ENCODE data around the gene TRMT61A. TPM values are rescaled to one million over a fixed set of nuclear protein-coding genes. Genes with fewer than 3 reads are reported as not detected.

Gene TRMT61A
- polyA plus RNA-seq, 1 of the 3 experiments (the other 2 are of a cell fraction), result 15.8 TPM

DNA sequence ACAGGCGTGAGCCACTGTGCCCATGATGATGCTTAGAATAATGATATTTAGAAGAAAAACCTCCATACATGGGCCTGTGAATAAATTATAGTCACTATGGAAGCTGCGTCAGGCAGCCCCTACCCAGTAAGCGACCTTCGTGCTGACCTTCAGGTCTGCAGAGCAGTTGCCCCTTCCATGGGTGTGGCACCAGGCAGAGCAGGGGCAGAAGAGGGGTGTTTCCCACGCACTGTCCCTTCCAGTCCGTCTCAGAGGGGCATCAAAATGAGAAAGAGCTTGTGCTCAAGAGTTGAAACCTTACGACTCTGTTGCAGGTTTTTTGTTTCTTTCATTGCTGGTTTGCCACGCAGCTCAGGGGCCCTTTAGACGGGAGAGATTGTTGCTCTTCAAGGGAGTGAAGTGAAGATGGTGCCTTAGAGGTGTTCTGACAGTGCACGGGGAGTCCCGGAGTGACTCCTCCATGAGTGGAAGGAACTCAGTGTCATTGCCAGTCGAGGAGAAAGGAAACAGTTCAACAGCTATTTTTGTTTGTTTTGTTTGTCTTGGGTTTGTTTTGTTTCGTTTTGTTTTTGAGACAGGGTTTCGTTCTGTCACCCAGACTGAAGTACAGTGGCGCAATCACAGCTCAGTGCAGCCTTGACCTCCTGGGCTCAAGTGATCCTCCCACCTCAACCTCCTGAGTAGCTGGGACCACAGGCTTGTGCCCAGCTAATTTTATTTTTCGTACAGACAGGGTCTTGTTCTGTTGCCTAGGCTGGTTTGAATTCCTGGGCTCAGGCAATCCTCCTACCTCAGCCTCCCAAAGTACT is 20.3 kb upstream of the TRMT61A start (continued):
- TF ChIP-seq, protein P1, sequence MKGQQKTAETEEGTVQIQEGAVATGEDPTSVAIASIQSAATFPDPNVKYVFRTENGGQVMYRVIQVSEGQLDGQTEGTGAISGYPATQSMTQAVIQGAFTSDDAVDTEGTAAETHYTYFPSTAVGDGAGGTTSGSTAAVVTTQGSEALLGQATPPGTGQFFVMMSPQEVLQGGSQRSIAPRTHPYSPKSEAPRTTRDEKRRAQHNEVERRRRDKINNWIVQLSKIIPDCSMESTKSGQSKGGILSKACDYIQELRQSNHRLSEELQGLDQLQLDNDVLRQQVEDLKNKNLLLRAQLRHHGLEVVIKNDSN (IDR thresholded peaks at IDR 0.05; ENCODE audit: borderline replicate concordance, low read depth), result no peak
- TF ChIP-seq YY1 (IDR thresholded peaks at IDR 0.05; ENCODE audit: low read depth) (no peak), RCOR1 (IDR thresholded peaks at IDR 0.05; ENCODE audit: low read length) (no peak), ELF1 (IDR thresholded peaks at IDR 0.05) (no peak), SIN3A (IDR thresholded peaks at IDR 0.05; ENCODE audit: borderline replicate concordance, low read depth, low read length) (no peak), EP300 (IDR thresholded peaks at IDR 0.05; ENCODE audit: borderline replicate concordance in 1 of 2, low read depth in 1 of 2, low read length in 1 of 2) (no peak)

DNA sequence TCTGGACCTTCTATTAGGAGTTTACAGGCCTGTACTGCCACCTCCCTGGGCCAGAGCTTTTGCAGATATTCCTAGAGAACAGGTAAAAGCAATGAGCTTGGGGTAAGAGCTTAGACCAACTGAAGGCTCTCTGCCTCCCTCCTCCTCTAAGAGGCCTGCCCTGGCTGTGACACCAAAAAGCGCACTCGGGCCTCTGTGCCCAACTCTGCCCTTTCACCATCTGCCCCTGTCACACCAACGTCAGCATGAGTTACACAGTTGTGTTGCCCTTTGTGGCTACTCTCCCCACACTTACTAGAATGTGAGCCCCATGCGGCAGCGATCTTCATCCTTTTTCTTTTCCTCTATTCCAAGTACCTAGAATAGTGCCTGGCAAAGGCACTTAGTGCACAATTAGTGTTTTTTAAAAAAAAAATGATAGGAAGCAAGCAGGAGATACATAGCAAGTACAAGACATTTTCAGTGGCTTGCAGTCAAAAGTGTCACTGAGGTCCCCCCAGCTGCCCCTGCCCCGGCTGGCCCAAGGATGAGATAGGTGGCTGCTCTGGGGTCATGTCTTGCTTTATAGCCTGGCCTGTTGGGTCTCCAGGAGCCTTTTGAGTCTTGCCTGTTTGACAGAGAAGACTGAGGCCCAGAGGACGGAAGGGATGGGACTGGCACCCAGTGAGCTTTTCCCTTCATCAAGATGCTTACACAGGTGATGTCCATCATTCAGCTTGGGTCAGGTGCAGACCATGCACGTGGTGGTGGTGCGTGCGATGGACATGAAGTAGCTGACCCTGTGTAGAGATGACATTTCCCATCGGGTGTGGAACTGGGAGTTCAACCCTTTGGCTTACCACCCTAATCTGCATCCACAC is 18.9 kb upstream of the TRMT61A start:
- H3K27ac ChIP-seq (ENCODE audit: low read depth in 2 of 2, low read length in 1 of 2), result no peak overlapping the region
- H3K79me2 ChIP-seq (ENCODE audit: insufficient read depth), result no peaks in the 10 kb centered on the region
- TF ChIP-seq MEF2A (IDR thresholded peaks at IDR 0.05; ENCODE audit: borderline replicate concordance, low read depth), result no peak
- TF ChIP-seq JUND (IDR thresholded peaks at IDR 0.05), result no peak
- TF ChIP-seq GABPA (IDR thresholded peaks at IDR 0.05; ENCODE audit: low read depth), result no peak
- no peak for TF ChIP-seq EP300 (IDR thresholded peaks at IDR 0.05; ENCODE audit: borderline replicate concordance in 1 of 2, low read depth in 1 of 2, low read length in 1 of 2)
- TF ChIP-seq RXRA (IDR thresholded peaks at IDR 0.05; ENCODE audit: borderline replicate concordance, low read depth), result no peak
- no peak for TF ChIP-seq RAD21 (IDR thresholded peaks at IDR 0.05; ENCODE audit: low read length)
- TF ChIP-seq TAF1 (IDR thresholded peaks at IDR 0.05; ENCODE audit: borderline replicate concordance, low read depth, low read length), result no peak
- no peak for TF ChIP-seq EZH2phosphoT487 (IDR thresholded peaks at IDR 0.05; ENCODE audit: borderline replicate concordance, low read depth)
- TF ChIP-seq, protein P2, sequence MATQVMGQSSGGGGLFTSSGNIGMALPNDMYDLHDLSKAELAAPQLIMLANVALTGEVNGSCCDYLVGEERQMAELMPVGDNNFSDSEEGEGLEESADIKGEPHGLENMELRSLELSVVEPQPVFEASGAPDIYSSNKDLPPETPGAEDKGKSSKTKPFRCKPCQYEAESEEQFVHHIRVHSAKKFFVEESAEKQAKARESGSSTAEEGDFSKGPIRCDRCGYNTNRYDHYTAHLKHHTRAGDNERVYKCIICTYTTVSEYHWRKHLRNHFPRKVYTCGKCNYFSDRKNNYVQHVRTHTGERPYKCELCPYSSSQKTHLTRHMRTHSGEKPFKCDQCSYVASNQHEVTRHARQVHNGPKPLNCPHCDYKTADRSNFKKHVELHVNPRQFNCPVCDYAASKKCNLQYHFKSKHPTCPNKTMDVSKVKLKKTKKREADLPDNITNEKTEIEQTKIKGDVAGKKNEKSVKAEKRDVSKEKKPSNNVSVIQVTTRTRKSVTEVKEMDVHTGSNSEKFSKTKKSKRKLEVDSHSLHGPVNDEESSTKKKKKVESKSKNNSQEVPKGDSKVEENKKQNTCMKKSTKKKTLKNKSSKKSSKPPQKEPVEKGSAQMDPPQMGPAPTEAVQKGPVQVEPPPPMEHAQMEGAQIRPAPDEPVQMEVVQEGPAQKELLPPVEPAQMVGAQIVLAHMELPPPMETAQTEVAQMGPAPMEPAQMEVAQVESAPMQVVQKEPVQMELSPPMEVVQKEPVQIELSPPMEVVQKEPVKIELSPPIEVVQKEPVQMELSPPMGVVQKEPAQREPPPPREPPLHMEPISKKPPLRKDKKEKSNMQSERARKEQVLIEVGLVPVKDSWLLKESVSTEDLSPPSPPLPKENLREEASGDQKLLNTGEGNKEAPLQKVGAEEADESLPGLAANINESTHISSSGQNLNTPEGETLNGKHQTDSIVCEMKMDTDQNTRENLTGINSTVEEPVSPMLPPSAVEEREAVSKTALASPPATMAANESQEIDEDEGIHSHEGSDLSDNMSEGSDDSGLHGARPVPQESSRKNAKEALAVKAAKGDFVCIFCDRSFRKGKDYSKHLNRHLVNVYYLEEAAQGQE (IDR thresholded peaks at IDR 0.05; ENCODE audit: low read depth, low read length), result no peak
- no peak for TF ChIP-seq NFIC (IDR thresholded peaks at IDR 0.05; ENCODE audit: borderline replicate concordance)
- no peak for TF ChIP-seq ELF1 (IDR thresholded peaks at IDR 0.05)
- no peak for TF ChIP-seq FOXJ3 (CRISPR knock-in tag; IDR thresholded peaks at IDR 0.05)
- TF ChIP-seq RFX5 (IDR thresholded peaks at IDR 0.05; ENCODE audit: low read length), result no peak
- TF ChIP-seq, protein P3, sequence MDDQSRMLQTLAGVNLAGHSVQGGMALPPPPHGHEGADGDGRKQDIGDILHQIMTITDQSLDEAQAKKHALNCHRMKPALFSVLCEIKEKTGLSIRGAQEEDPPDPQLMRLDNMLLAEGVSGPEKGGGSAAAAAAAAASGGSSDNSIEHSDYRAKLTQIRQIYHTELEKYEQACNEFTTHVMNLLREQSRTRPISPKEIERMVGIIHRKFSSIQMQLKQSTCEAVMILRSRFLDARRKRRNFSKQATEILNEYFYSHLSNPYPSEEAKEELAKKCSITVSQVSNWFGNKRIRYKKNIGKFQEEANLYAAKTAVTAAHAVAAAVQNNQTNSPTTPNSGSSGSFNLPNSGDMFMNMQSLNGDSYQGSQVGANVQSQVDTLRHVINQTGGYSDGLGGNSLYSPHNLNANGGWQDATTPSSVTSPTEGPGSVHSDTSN (IDR thresholded peaks at IDR 0.05), result no peak
- TF ChIP-seq NRF1 (IDR thresholded peaks at IDR 0.05; ENCODE audit: low read depth, low read length), result no peak
- H3K4me3 ChIP-seq (ENCODE audit: low read depth in 2 of 2, low read length in 1 of 2), result no peak overlapping the region
- H3K36me3 ChIP-seq (replicated peaks in 1 of 2; ENCODE audit: control insufficient read depth in 1 of 2, insufficient read depth in 2 of 2, low read length in 1 of 2), result peaks cover 26 to 31% of the 10 kb centered on the region in 2 experiments
- CTCF ChIA-PET, result interaction anchor here (0.6 to 6.2 kb wide), 7 partner anchors 9 to 209 kb away, joined by 3 to 46 read pairs (median 6); partner anchors contain the start of gene CKB
- H3K4me2 ChIP-seq, result no peak overlapping the region
- no peak overlapping the region for H2AFZ ChIP-seq (ENCODE audit: low read depth)
- WGBS (ENCODE audit: low lambda C conversion rate), result 99% methylated on average over 11 of the region's 11 CpGs
- DNase-seq, result no peak
- peaks cover 3 to 10% of the 10 kb centered on the region in 2 experiments; a peak in 1 of 4 replicates for H3K4me1 ChIP-seq (ENCODE audit: control insufficient read depth in 1 of 2, insufficient read depth in 2 of 2, low read depth in 1 of 2, low read length in 1 of 2)
- H3K27me3 ChIP-seq (ENCODE audit: insufficient read depth), result no peaks in the 10 kb centered on the region
- H3K9me3 ChIP-seq, result no peaks in the 10 kb centered on the region
- peaks cover 5% of the 10 kb centered on the region; the same call in 1 of the 2 replicates for H4K20me1 ChIP-seq (ENCODE audit: insufficient read depth)
- POLR2A ChIA-PET, result interaction anchor here (0.9 kb wide), 1 partner anchor 10 kb away, joined by 4 read pairs; no protein-coding TSS in a partner anchor
- H3K9ac ChIP-seq, result no peak overlapping the region
- peaks cover 17% of the 10 kb centered on the region for H3F3A ChIP-seq (replicated peaks; ENCODE audit: insufficient read depth)
- H3K9me2 ChIP-seq, result no peaks in the 10 kb centered on the region

All from SK-N-SH (cell line).